WTC11 (cell line): ENCODE data around the gene DLGAP4. TPM values are rescaled to one million over a fixed set of nuclear protein-coding genes. Genes with fewer than 3 reads are reported as not detected.

Experiments used
- ATAC-seq: fragments of 200-7000 bp; cut with Tn5 transposase; 2 replicates; pipeline ENCODE4 v1.10.0; 2021; ENCODE audit warnings: mild to moderate bottlenecking, moderate library complexity
- CTCF ChIA-PET: fragments of 300-600 bp; sonication (Branson Sonifier 250); formaldehyde crosslinking; loops from one replicate; lab custom pipeline; 2021; ENCODE audit warnings: antibody characterized with exemption; lab: Charles Lee
- POLR2A ChIA-PET: fragments of 350-600 bp; sonication (Branson Sonifier 250); formaldehyde crosslinking; loops from one replicate; lab custom pipeline; 2021; ENCODE audit warnings: antibody characterized with exemption; lab: Charles Lee
- DNase-seq: peaks from one replicate; pipeline ENCODE4 v3.0.0; 2021; ENCODE audit warnings: low spot score
- H3K27ac Mint-ChIP-seq: 2 replicates; pipeline ENCODE4 v1.8.0; 2021; ENCODE audit warnings: mixed read lengths
- H3K27me3 Mint-ChIP-seq: 2 replicates; pipeline ENCODE4 v1.8.0; 2021; ENCODE audit warnings: low read depth, mild to moderate bottlenecking, moderate library complexity, mixed read lengths
- H3K36me3 Mint-ChIP-seq: 2 replicates; pipeline ENCODE4 v1.8.0; 2021; ENCODE audit warnings: mixed read lengths
- H3K4me1 Mint-ChIP-seq: 2 replicates; pipeline ENCODE4 v1.8.0; 2022; ENCODE audit warnings: mixed read lengths
- H3K4me3 Mint-ChIP-seq: 2 replicates; pipeline ENCODE4 v1.8.0; 2021; ENCODE audit warnings: mild to moderate bottlenecking, moderate library complexity, mixed read lengths
- H3K9me3 Mint-ChIP-seq: 2 replicates; pipeline ENCODE4 v1.8.0; 2021; ENCODE audit warnings: mixed read lengths
- ATF1 ChIP-seq: sonication (generic); formaldehyde crosslinking; IDR thresholded peaks from 2 replicates; pipeline ENCODE4 v1.8.1; 2023; ENCODE audit warnings: mild to moderate bottlenecking, moderate library complexity, missing genetic modification reagents
- CBFB ChIP-seq: sonication (generic); formaldehyde crosslinking; IDR thresholded peaks from 2 replicates; pipeline ENCODE4 v1.8.1; 2022; ENCODE audit warnings: mild to moderate bottlenecking, low read depth, missing genetic modification reagents
- EMX1 ChIP-seq: fragments of 250-450 bp; sonication (Bioruptor Pico); IDR thresholded peaks from 2 replicates; pipeline ENCODE4 v1.8.0; 2021; ENCODE audit warnings: mild to moderate bottlenecking
- ESRRA ChIP-seq: sonication (generic); formaldehyde crosslinking; IDR thresholded peaks from 2 replicates; pipeline ENCODE4 v1.8.1; 2022; ENCODE audit warnings: mild to moderate bottlenecking, missing genetic modification reagents, borderline replicate concordance
- IRF2 ChIP-seq: sonication (generic); formaldehyde crosslinking; IDR thresholded peaks from 2 replicates; pipeline ENCODE4 v1.8.0; 2022; ENCODE audit warnings: low read depth, missing genetic modification reagents, borderline replicate concordance
- JAZF1 ChIP-seq: fragments of 250-450 bp; sonication (Bioruptor Pico); IDR thresholded peaks from 2 replicates; pipeline ENCODE4 v1.9.0; 2021; ENCODE audit warnings: moderate library complexity, mild to moderate bottlenecking, inconsistent platforms
- JUN ChIP-seq: sonication (generic); formaldehyde crosslinking; IDR thresholded peaks from 2 replicates; pipeline ENCODE4 v1.8.0; 2023; ENCODE audit warnings: mild to moderate bottlenecking, missing genetic modification reagents
- NFYB ChIP-seq: sonication (generic); formaldehyde crosslinking; conservative IDR thresholded peaks from 2 replicates; pipeline ENCODE4 v1.8.0; 2022; ENCODE audit warnings: low read depth, missing genetic modification reagents
- NR2C2 ChIP-seq: sonication (generic); formaldehyde crosslinking; IDR thresholded peaks from 2 replicates; pipeline ENCODE4 v1.8.0; 2022; ENCODE audit warnings: mild to moderate bottlenecking, missing genetic modification reagents
- PRRX2 ChIP-seq: fragments of 250-450 bp; sonication (Bioruptor Pico); IDR thresholded peaks from 2 replicates; pipeline ENCODE4 v1.8.0; 2021; ENCODE audit warnings: mild to moderate bottlenecking
- SMAD3 ChIP-seq: sonication (generic); formaldehyde crosslinking; IDR thresholded peaks from 2 replicates; pipeline ENCODE4 v1.8.0; 2022; ENCODE audit warnings: missing genetic modification reagents, mild to moderate bottlenecking, borderline replicate concordance
- SOX15 ChIP-seq: fragments of 250-450 bp; sonication (Bioruptor Pico); IDR thresholded peaks from 2 replicates; pipeline ENCODE4 v1.9.0; 2021; ENCODE audit warnings: mild to moderate bottlenecking
- TEAD4 ChIP-seq: sonication (generic); formaldehyde crosslinking; IDR thresholded peaks from 2 replicates; pipeline ENCODE4 v1.8.0; 2022; ENCODE audit warnings: mild to moderate bottlenecking, missing genetic modification reagents
- ZNF396 ChIP-seq: fragments of 250-450 bp; sonication (Bioruptor Pico); IDR thresholded peaks from 2 replicates; pipeline ENCODE4 v1.8.0; 2021; ENCODE audit warnings: mild to moderate bottlenecking, moderate library complexity, borderline replicate concordance
- ZNF416 ChIP-seq: fragments of 250-450 bp; sonication (Bioruptor Pico); IDR thresholded peaks from 2 replicates; pipeline ENCODE4 v1.9.0; 2021; ENCODE audit warnings: mild to moderate bottlenecking, inconsistent platforms
- ZNF671 ChIP-seq: fragments of 250-450 bp; sonication (Bioruptor Pico); IDR thresholded peaks from 2 replicates; pipeline ENCODE4 v1.8.0; 2021; ENCODE audit warnings: mild to moderate bottlenecking
- total RNA-seq: library from RNA; stranded (reverse); gene quantifications from 3 replicates; pipeline ENCODE4 v1.2.3, GENCODE V29; 2021
- TF ChIP-seq, protein P1 (sequence below): sonication (generic); formaldehyde crosslinking; IDR thresholded peaks from 2 replicates; pipeline ENCODE4 v1.8.1; 2023; ENCODE audit warnings: mild to moderate bottlenecking, missing genetic modification reagents, moderate library complexity
- TF ChIP-seq, protein P2 (sequence below): fragments of 250-450 bp; sonication (Bioruptor Pico); IDR thresholded peaks from 2 replicates; pipeline ENCODE4 v1.9.0; 2021; ENCODE audit warnings: mild to moderate bottlenecking
- TF ChIP-seq, protein P3 (sequence below): sonication (generic); formaldehyde crosslinking; IDR thresholded peaks from 2 replicates; pipeline ENCODE4 v1.8.0; 2022; ENCODE audit warnings: mild to moderate bottlenecking, missing genetic modification reagents
- TF ChIP-seq, protein P4 (sequence below): fragments of 250-450 bp; sonication (Bioruptor Pico); IDR thresholded peaks from 2 replicates; pipeline ENCODE4 v2.1.2; 2022; ENCODE audit warnings: mild to moderate bottlenecking, moderate library complexity
- TF ChIP-seq, protein P5 (sequence below): fragments of 250-450 bp; sonication (Bioruptor Pico); IDR thresholded peaks from 2 replicates; pipeline ENCODE4 v1.9.0; 2021; ENCODE audit warnings: mild to moderate bottlenecking, borderline replicate concordance
- TF ChIP-seq, protein P6 (sequence below): sonication (generic); formaldehyde crosslinking; IDR thresholded peaks from 2 replicates; pipeline ENCODE4 v1.8.0; 2023; ENCODE audit warnings: missing genetic modification reagents
- TF ChIP-seq, protein P7 (sequence below): sonication (generic); formaldehyde crosslinking; conservative IDR thresholded peaks from 2 replicates; pipeline ENCODE4 v1.8.1; 2023; ENCODE audit warnings: mild to moderate bottlenecking, low read depth, missing genetic modification reagents, moderate library complexity

The DLGAP4 gene
- total RNA-seq, 1 experiment from 2014 or later = 52.6 TPM

DNA sequence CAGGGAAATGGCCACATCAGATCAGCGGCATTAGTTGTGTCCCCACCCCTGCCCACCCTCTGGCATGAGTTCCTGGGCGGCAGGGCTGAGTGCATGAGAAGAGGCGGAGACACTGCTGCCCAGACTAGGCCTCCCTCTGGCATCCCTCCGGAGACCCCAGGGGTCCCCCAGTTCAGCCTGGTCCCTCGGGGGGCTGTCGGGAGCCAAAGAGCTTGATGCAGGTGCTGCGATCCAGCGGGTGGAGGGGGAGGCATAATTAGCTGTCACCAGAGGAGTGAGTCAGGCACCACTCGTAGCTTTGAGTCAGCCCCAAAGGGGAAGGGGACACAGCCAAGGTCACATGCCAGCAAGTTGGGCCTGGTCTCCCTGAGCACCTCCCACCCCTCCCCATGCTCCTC, 34.5 kb downstream of the DLGAP4 start:
- POLR2A ChIA-PET = no interaction called here
- DNase-seq (no peak), ATAC-seq (no peak)
- peaks cover 10% of the 10 kb centered on the region for H3K27me3 Mint-ChIP-seq
- CTCF ChIA-PET = interaction anchor here (3.5 kb wide), 1 partner anchor 59 kb away, joined by 10 read pairs; no protein-coding TSS in a partner anchor
- H3K4me1 Mint-ChIP-seq = peaks cover 27% of the 10 kb centered on the region
- H3K9me3 Mint-ChIP-seq = no peaks in the 10 kb centered on the region
- H3K4me3 Mint-ChIP-seq = no peak overlapping the region
- H3K27ac Mint-ChIP-seq = no peak overlapping the region
- TF ChIP-seq, protein P1, sequence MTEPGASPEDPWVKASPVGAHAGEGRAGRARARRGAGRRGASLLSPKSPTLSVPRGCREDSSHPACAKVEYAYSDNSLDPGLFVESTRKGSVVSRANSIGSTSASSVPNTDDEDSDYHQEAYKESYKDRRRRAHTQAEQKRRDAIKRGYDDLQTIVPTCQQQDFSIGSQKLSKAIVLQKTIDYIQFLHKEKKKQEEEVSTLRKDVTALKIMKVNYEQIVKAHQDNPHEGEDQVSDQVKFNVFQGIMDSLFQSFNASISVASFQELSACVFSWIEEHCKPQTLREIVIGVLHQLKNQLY (CRISPR knock-in tag) = no peak
- TF ChIP-seq, protein P2, sequence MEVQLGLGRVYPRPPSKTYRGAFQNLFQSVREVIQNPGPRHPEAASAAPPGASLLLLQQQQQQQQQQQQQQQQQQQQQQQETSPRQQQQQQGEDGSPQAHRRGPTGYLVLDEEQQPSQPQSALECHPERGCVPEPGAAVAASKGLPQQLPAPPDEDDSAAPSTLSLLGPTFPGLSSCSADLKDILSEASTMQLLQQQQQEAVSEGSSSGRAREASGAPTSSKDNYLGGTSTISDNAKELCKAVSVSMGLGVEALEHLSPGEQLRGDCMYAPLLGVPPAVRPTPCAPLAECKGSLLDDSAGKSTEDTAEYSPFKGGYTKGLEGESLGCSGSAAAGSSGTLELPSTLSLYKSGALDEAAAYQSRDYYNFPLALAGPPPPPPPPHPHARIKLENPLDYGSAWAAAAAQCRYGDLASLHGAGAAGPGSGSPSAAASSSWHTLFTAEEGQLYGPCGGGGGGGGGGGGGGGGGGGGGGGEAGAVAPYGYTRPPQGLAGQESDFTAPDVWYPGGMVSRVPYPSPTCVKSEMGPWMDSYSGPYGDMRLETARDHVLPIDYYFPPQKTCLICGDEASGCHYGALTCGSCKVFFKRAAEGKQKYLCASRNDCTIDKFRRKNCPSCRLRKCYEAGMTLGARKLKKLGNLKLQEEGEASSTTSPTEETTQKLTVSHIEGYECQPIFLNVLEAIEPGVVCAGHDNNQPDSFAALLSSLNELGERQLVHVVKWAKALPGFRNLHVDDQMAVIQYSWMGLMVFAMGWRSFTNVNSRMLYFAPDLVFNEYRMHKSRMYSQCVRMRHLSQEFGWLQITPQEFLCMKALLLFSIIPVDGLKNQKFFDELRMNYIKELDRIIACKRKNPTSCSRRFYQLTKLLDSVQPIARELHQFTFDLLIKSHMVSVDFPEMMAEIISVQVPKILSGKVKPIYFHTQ (CRISPR knock-in tag) = no peak
- TF ChIP-seq, protein P3, sequence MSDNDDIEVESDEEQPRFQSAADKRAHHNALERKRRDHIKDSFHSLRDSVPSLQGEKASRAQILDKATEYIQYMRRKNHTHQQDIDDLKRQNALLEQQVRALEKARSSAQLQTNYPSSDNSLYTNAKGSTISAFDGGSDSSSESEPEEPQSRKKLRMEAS (CRISPR knock-in tag) = no peak
- TF ChIP-seq NFYB (no peak), PRRX2 (CRISPR knock-in tag) (no peak), IRF2 (CRISPR knock-in tag) (no peak), EMX1 (CRISPR knock-in tag) (no peak), ZNF396 (CRISPR knock-in tag) (no peak), ZNF416 (no peak), JUN (CRISPR knock-in tag) (no peak), CBFB (CRISPR knock-in tag) (no peak), SMAD3 (no peak), JAZF1 (CRISPR knock-in tag) (no peak), ZNF671 (CRISPR knock-in tag) (no peak)
- TF ChIP-seq, protein P4, sequence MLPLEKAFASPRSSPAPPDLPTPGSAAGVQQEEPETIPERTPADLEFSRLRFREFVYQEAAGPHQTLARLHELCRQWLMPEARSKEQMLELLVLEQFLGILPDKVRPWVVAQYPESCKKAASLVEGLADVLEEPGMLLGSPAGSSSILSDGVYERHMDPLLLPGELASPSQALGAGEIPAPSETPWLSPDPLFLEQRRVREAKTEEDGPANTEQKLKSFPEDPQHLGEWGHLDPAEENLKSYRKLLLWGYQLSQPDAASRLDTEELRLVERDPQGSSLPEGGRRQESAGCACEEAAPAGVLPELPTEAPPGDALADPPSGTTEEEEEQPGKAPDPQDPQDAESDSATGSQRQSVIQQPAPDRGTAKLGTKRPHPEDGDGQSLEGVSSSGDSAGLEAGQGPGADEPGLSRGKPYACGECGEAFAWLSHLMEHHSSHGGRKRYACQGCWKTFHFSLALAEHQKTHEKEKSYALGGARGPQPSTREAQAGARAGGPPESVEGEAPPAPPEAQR (CRISPR knock-in tag) = no peak
- TF ChIP-seq, protein P5, sequence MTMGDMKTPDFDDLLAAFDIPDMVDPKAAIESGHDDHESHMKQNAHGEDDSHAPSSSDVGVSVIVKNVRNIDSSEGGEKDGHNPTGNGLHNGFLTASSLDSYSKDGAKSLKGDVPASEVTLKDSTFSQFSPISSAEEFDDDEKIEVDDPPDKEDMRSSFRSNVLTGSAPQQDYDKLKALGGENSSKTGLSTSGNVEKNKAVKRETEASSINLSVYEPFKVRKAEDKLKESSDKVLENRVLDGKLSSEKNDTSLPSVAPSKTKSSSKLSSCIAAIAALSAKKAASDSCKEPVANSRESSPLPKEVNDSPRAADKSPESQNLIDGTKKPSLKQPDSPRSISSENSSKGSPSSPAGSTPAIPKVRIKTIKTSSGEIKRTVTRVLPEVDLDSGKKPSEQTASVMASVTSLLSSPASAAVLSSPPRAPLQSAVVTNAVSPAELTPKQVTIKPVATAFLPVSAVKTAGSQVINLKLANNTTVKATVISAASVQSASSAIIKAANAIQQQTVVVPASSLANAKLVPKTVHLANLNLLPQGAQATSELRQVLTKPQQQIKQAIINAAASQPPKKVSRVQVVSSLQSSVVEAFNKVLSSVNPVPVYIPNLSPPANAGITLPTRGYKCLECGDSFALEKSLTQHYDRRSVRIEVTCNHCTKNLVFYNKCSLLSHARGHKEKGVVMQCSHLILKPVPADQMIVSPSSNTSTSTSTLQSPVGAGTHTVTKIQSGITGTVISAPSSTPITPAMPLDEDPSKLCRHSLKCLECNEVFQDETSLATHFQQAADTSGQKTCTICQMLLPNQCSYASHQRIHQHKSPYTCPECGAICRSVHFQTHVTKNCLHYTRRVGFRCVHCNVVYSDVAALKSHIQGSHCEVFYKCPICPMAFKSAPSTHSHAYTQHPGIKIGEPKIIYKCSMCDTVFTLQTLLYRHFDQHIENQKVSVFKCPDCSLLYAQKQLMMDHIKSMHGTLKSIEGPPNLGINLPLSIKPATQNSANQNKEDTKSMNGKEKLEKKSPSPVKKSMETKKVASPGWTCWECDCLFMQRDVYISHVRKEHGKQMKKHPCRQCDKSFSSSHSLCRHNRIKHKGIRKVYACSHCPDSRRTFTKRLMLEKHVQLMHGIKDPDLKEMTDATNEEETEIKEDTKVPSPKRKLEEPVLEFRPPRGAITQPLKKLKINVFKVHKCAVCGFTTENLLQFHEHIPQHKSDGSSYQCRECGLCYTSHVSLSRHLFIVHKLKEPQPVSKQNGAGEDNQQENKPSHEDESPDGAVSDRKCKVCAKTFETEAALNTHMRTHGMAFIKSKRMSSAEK (CRISPR knock-in tag) = no peak
- H3K36me3 Mint-ChIP-seq = no peaks in the 10 kb centered on the region

DNA sequence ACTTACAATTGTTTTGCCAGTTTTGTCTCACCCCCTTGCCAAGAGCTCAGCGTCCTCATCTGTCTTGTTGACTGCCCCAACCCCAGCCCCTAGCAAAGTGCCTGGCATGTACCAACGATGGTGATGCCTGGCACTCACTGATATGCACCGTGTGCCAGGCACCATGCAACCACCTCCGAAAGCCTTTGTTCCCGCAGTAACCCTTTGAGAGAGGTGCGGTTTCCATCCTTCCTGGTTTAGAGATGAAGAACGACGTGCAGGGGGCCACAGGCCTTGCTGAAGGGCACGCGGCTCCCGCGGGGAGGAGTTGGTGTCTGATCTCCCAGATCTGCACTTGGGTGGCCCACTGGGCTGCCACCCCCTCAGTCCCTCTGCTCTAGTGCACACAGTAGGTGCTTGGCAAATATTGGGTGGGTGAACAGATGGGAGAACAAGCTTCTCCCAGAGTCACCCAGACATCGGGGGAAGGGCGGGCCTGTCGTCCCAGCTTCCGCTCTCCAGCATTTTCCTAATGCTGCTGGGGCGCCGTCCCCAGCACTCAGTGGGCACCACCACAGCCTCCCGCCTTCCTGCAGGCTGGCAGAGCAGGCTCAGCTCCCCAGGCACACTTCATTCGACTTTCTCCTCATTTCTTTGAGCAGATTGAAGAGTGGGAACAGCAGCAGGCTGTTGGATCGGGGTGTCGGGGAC, 35.3 kb downstream of the DLGAP4 start:
- ChIA-PET POLR2A (no interaction called here), CTCF (interaction anchor here (1.1 to 3.5 kb wide), 2 partner anchors 9 to 58 kb away, joined by 3 to 10 read pairs; no protein-coding TSS in a partner anchor)
- ATAC-seq (no peak), DNase-seq (no peak)
- peaks cover 25% of the 10 kb centered on the region for H3K4me1 Mint-ChIP-seq
- no peaks in the 10 kb centered on the region for H3K9me3 Mint-ChIP-seq
- no peaks in the 10 kb centered on the region for H3K36me3 Mint-ChIP-seq
- no peak overlapping the region for H3K27ac Mint-ChIP-seq
- H3K27me3 Mint-ChIP-seq = peaks cover 1% of the 10 kb centered on the region
- H3K4me3 Mint-ChIP-seq = no peak overlapping the region
- TF ChIP-seq ESRRA (CRISPR knock-in tag) = no peak
- no peak for TF ChIP-seq SOX15 (CRISPR knock-in tag)
- TF ChIP-seq NFYB = no peak
- TF ChIP-seq ZNF671 (CRISPR knock-in tag) = no peak
- TF ChIP-seq NR2C2 = no peak
- TF ChIP-seq TEAD4 (CRISPR knock-in tag) = no peak
- no peak for TF ChIP-seq ATF1
- TF ChIP-seq ZNF416 = no peak
- TF ChIP-seq, protein P6, sequence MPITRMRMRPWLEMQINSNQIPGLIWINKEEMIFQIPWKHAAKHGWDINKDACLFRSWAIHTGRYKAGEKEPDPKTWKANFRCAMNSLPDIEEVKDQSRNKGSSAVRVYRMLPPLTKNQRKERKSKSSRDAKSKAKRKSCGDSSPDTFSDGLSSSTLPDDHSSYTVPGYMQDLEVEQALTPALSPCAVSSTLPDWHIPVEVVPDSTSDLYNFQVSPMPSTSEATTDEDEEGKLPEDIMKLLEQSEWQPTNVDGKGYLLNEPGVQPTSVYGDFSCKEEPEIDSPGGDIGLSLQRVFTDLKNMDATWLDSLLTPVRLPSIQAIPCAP (CRISPR knock-in tag) = no peak
- TF ChIP-seq, protein P7, sequence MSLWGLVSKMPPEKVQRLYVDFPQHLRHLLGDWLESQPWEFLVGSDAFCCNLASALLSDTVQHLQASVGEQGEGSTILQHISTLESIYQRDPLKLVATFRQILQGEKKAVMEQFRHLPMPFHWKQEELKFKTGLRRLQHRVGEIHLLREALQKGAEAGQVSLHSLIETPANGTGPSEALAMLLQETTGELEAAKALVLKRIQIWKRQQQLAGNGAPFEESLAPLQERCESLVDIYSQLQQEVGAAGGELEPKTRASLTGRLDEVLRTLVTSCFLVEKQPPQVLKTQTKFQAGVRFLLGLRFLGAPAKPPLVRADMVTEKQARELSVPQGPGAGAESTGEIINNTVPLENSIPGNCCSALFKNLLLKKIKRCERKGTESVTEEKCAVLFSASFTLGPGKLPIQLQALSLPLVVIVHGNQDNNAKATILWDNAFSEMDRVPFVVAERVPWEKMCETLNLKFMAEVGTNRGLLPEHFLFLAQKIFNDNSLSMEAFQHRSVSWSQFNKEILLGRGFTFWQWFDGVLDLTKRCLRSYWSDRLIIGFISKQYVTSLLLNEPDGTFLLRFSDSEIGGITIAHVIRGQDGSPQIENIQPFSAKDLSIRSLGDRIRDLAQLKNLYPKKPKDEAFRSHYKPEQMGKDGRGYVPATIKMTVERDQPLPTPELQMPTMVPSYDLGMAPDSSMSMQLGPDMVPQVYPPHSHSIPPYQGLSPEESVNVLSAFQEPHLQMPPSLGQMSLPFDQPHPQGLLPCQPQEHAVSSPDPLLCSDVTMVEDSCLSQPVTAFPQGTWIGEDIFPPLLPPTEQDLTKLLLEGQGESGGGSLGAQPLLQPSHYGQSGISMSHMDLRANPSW (CRISPR knock-in tag) = no peak
